ENCODE results near the gene SH2D3C. TPM values are rescaled to one million over a fixed set of nuclear protein-coding genes. Genes with fewer than 3 reads are reported as not detected.

The SH2D3C gene
- total RNA-seq, 2 experiments from 2014 or later = 27.2 to 27.3 TPM

- H3K36me3 Mint-ChIP-seq (ENCODE audit: low read depth) = peaks cover 11% of the 10 kb centered on the region
These were observed 25.3 kb upstream of the SH2D3C start for GRCh38 chr9:127803507-127804352.

GRCh38 chr9:127802576-127803443, 24.3 kb upstream of the SH2D3C start, which contains the start of gene FPGS:
TSS of gene FPGS (plus strand) at chr9:127802882. CDS start at chr9:127802925, 43 bp downstream.
- Mint-ChIP-seq H3K4me1 (ENCODE audit: low read depth) (peaks cover 29% of the 10 kb centered on the region), H3K36me3 (ENCODE audit: low read depth) (peaks cover 11% of the 10 kb centered on the region), H3K27me3 (ENCODE audit: low read depth) (no peaks in the 10 kb centered on the region), H3K27ac (peak within 1 kb of the TSS; percentile 84), H3K9me3 (no peaks in the 10 kb centered on the region), H3K4me3 (peak within 1 kb of the TSS; percentile 96)
- DNase-seq = peak; percentile 92
- intact Hi-C loops (cut with micrococcal nuclease) = loop anchor here (1.0 to 5.0 kb wide), 6 partner anchors 18 to 357 kb away; partner anchors contain the start of genes BBLN, ST6GALNAC4 and TOR2A
- CTCF ChIA-PET = no interaction called here

More at GRCh38 chr9:127803507-127804352, 25.3 kb upstream of the SH2D3C start:
- Mint-ChIP-seq H3K4me3 (peak overlapping the region; percentile 96), H3K4me1 (ENCODE audit: low read depth) (peaks cover 29% of the 10 kb centered on the region), H3K9me3 (no peaks in the 10 kb centered on the region), H3K27me3 (ENCODE audit: low read depth) (no peaks in the 10 kb centered on the region), H3K27ac (peak overlapping the region; percentile 84)
- DNase-seq = no peak
- intact Hi-C loops (cut with micrococcal nuclease) = loop anchor here (2.0 to 5.0 kb wide), 2 partner anchors 64 to 113 kb away; partner anchors contain the start of gene ST6GALNAC4
- CTCF ChIA-PET = interaction anchor here (2.5 kb wide), 1 partner anchor 69 kb away, joined by 8 read pairs; the partner anchor contains the start of gene TOR2A

GRCh38 chr9:127801955-127802575, 23.6 kb upstream of the SH2D3C start:
- CTCF ChIA-PET = interaction anchor here (0.6 to 1.1 kb wide), 2 partner anchors 10 to 115 kb away, joined by 3 read pairs; partner anchors contain the start of gene ST6GALNAC4
- Mint-ChIP-seq H3K4me1 (ENCODE audit: low read depth) (peaks cover 36% of the 10 kb centered on the region), H3K36me3 (ENCODE audit: low read depth) (peaks cover 7% of the 10 kb centered on the region), H3K4me3 (peak overlapping the region; percentile 96), H3K9me3 (no peaks in the 10 kb centered on the region), H3K27me3 (ENCODE audit: low read depth) (no peaks in the 10 kb centered on the region), H3K27ac (peak overlapping the region; percentile 70)
- DNase-seq = no peak
- intact Hi-C loops (cut with micrococcal nuclease) = loop anchor here (1.0 to 5.0 kb wide), 6 partner anchors 17 to 358 kb away; partner anchors contain the start of genes BBLN, ST6GALNAC4 and TOR2A

GRCh38 chr9:127796852-127797370, 18.4 kb upstream of the SH2D3C start:
- Mint-ChIP-seq H3K4me1 (ENCODE audit: low read depth) (peaks cover 31% of the 10 kb centered on the region), H3K36me3 (ENCODE audit: low read depth) (peaks cover 4% of the 10 kb centered on the region), H3K27ac (no peak overlapping the region), H3K27me3 (ENCODE audit: low read depth) (no peaks in the 10 kb centered on the region), H3K4me3 (peak overlapping the region; percentile 52), H3K9me3 (no peaks in the 10 kb centered on the region)
- intact Hi-C loops (cut with micrococcal nuclease) = no loop called here
- no peak for DNase-seq
- CTCF ChIA-PET = interaction anchor here (0.6 to 1.2 kb wide), 6 partner anchors 9 to 711 kb away, joined by 3 to 4 read pairs (median 3); no protein-coding TSS in a partner anchor

GRCh38 chr9:127796225-127796813, 17.9 kb upstream of the SH2D3C start:
- Mint-ChIP-seq H3K36me3 (ENCODE audit: low read depth) (peaks cover 6% of the 10 kb centered on the region), H3K4me3 (no peak overlapping the region)
- CTCF ChIA-PET = interaction anchor here (0.6 to 0.8 kb wide), 3 partner anchors 21 to 133 kb away, joined by 3 to 4 read pairs (median 3); no protein-coding TSS in a partner anchor

GRCh38 chr9:127794001-127794791, 15.7 kb upstream of the SH2D3C start:
- CTCF ChIA-PET = interaction anchor here (1.2 kb wide), 1 partner anchor 59 kb away, joined by 4 read pairs; the partner anchor contains the start of gene TOR2A
- intact Hi-C loops (cut with micrococcal nuclease) = no loop called here
- H3K27ac Mint-ChIP-seq = no peak overlapping the region
- H3K4me1 Mint-ChIP-seq (ENCODE audit: low read depth) = peaks cover 30% of the 10 kb centered on the region
- peaks cover 20% of the 10 kb centered on the region for H3K36me3 Mint-ChIP-seq (ENCODE audit: low read depth)
- DNase-seq = no peak
- H3K9me3 Mint-ChIP-seq = no peaks in the 10 kb centered on the region
- no peak overlapping the region for H3K4me3 Mint-ChIP-seq
- H3K27me3 Mint-ChIP-seq (ENCODE audit: low read depth) = no peaks in the 10 kb centered on the region

More at GRCh38 chr9:127796225-127796813, 17.9 kb upstream of the SH2D3C start:
- H3K9me3 Mint-ChIP-seq = no peaks in the 10 kb centered on the region
- intact Hi-C loops (cut with micrococcal nuclease) = no loop called here
- H3K27ac Mint-ChIP-seq = no peak overlapping the region
- DNase-seq = no peak
- H3K4me1 Mint-ChIP-seq (ENCODE audit: low read depth) = peaks cover 27% of the 10 kb centered on the region
- no peaks in the 10 kb centered on the region for H3K27me3 Mint-ChIP-seq (ENCODE audit: low read depth)

GRCh38 chr9:127793093-127793708, 14.7 kb upstream of the SH2D3C start:
- CTCF ChIA-PET = interaction anchor here (0.6 to 1.5 kb wide), 5 partner anchors 24 to 129 kb away, joined by 3 to 7 read pairs (median 4); partner anchors contain the start of gene TOR2A
- Mint-ChIP-seq H3K4me1 (ENCODE audit: low read depth) (peaks cover 39% of the 10 kb centered on the region), H3K27ac (peak overlapping the region; percentile 28)

GRCh38 chr9:127792417-127793031, 14.1 kb upstream of the SH2D3C start:
- H3K27me3 Mint-ChIP-seq (ENCODE audit: low read depth) = no peaks in the 10 kb centered on the region
- peak overlapping the region; percentile 53 for H3K27ac Mint-ChIP-seq
- H3K9me3 Mint-ChIP-seq = no peaks in the 10 kb centered on the region
- peaks cover 33% of the 10 kb centered on the region for H3K36me3 Mint-ChIP-seq (ENCODE audit: low read depth)
- intact Hi-C loops (cut with micrococcal nuclease) = no loop called here
- DNase-seq = no peak
- H3K4me3 Mint-ChIP-seq = no peak overlapping the region
- CTCF ChIA-PET = interaction anchor here (0.8 to 1.5 kb wide), 5 partner anchors 9 to 130 kb away, joined by 3 to 4 read pairs (median 3); partner anchors contain the start of gene TOR2A
- peaks cover 41% of the 10 kb centered on the region for H3K4me1 Mint-ChIP-seq (ENCODE audit: low read depth)

More at GRCh38 chr9:127793093-127793708, 14.7 kb upstream of the SH2D3C start:
- peaks cover 29% of the 10 kb centered on the region for H3K36me3 Mint-ChIP-seq (ENCODE audit: low read depth)
- no peak for DNase-seq
- H3K9me3 Mint-ChIP-seq = no peaks in the 10 kb centered on the region
- intact Hi-C loops (cut with micrococcal nuclease) = no loop called here
- H3K27me3 Mint-ChIP-seq (ENCODE audit: low read depth) = no peaks in the 10 kb centered on the region
- no peak overlapping the region for H3K4me3 Mint-ChIP-seq

- H3K9me3 Mint-ChIP-seq = no peaks in the 10 kb centered on the region
- H3K27ac Mint-ChIP-seq = no peak overlapping the region
- CTCF ChIA-PET = interaction anchor here (0.6 kb wide), 1 partner anchor 73 kb away, joined by 6 read pairs; no protein-coding TSS in a partner anchor
- no peak for DNase-seq
- H3K27me3 Mint-ChIP-seq (ENCODE audit: low read depth) = no peaks in the 10 kb centered on the region
- peaks cover 42% of the 10 kb centered on the region for H3K36me3 Mint-ChIP-seq (ENCODE audit: low read depth)
- intact Hi-C loops (cut with micrococcal nuclease) = no loop called here
- no peak overlapping the region for H3K4me3 Mint-ChIP-seq
- peaks cover 37% of the 10 kb centered on the region for H3K4me1 Mint-ChIP-seq (ENCODE audit: low read depth)
These were observed 12.6 kb upstream of the SH2D3C start for GRCh38 chr9:127791085-127791484.
